ENCODE data around the gene ZMIZ1.

The ZMIZ1 gene

GRCh38 chr10:79166312-79166721 lies 97.6 kb downstream of the ZMIZ1 start:
- H3K27me3 ChIP-seq (ENCODE audit: insufficient read depth, low read length, poor library complexity) = no peaks in the 10 kb centered on the region
- H3K4me1 ChIP-seq (ENCODE audit: control insufficient read depth, low read depth, low read length) = no peaks in the 10 kb centered on the region
- H2BK5ac ChIP-seq (ENCODE audit: low read length) = no peak overlapping the region
- H4K5ac ChIP-seq (ENCODE audit: low read length) = no peak overlapping the region
- H3K4ac ChIP-seq (ENCODE audit: low read depth, low read length) = no peak overlapping the region
- H3K23ac ChIP-seq (ENCODE audit: low read length) = no peak overlapping the region
- H2AK5ac ChIP-seq (ENCODE audit: low read length) = no peak overlapping the region
- H3K4me2 ChIP-seq (ENCODE audit: low read length) = no peak overlapping the region
- H3K79me2 ChIP-seq (ENCODE audit: control insufficient read depth, insufficient read depth, low read length) = no peaks in the 10 kb centered on the region
- WGBS (ENCODE audit: extremely low coverage, insufficient coverage, low lambda C conversion rate) = no CpG with 5 or more reads among the region's 7 CpGs
- H3K18ac ChIP-seq (ENCODE audit: low read length) = no peak overlapping the region
- no peak overlapping the region for H3K56ac ChIP-seq (ENCODE audit: low read length)
- no peak overlapping the region for H2BK120ac ChIP-seq (ENCODE audit: low read depth, low read length)
- no peak overlapping the region for H2BK15ac ChIP-seq (replicated peaks; ENCODE audit: low read depth)
- no peak overlapping the region for H4K8ac ChIP-seq (ENCODE audit: low read depth, low read length)
- H3K4me3 ChIP-seq (ENCODE audit: low read length) = no peak overlapping the region
- H3K79me1 ChIP-seq (ENCODE audit: low read length) = peaks cover 14% of the 10 kb centered on the region
- no peaks in the 10 kb centered on the region for H3K36me3 ChIP-seq (ENCODE audit: control insufficient read depth, insufficient read depth, low read length)
- DNase-seq = no peak
- no peak overlapping the region for H3K27ac ChIP-seq (ENCODE audit: low read depth, low read length)
- no peak overlapping the region for H3K9ac ChIP-seq (ENCODE audit: low read length)

GRCh38 chr10:79166741-79167140 lies 98.0 kb downstream of the ZMIZ1 start:
- H3K36me3 ChIP-seq (ENCODE audit: control insufficient read depth, insufficient read depth, low read length) = no peaks in the 10 kb centered on the region
- no peak overlapping the region for H2BK120ac ChIP-seq (ENCODE audit: low read depth, low read length)
- H3K4me2 ChIP-seq (ENCODE audit: low read length) = no peak overlapping the region
- WGBS (ENCODE audit: extremely low coverage, insufficient coverage, low lambda C conversion rate) = no CpG with 5 or more reads among the region's 10 CpGs
- H3K9ac ChIP-seq (ENCODE audit: low read length) = no peak overlapping the region
- no peaks in the 10 kb centered on the region for H3K4me1 ChIP-seq (ENCODE audit: control insufficient read depth, low read depth, low read length)
- no peaks in the 10 kb centered on the region for H3K27me3 ChIP-seq (ENCODE audit: insufficient read depth, low read length, poor library complexity)
- no peak overlapping the region for H2AK5ac ChIP-seq (ENCODE audit: low read length)
- no peak overlapping the region for H4K8ac ChIP-seq (ENCODE audit: low read depth, low read length)
- H4K5ac ChIP-seq (ENCODE audit: low read length) = no peak overlapping the region
- no peak overlapping the region for H3K18ac ChIP-seq (ENCODE audit: low read length)
- H3K27ac ChIP-seq (ENCODE audit: low read depth, low read length) = no peak overlapping the region
- H2BK15ac ChIP-seq (replicated peaks; ENCODE audit: low read depth) = no peak overlapping the region
- H3K79me1 ChIP-seq (ENCODE audit: low read length) = peaks cover 10% of the 10 kb centered on the region
- H3K79me2 ChIP-seq (ENCODE audit: control insufficient read depth, insufficient read depth, low read length) = no peaks in the 10 kb centered on the region
- no peak for DNase-seq
- H2BK5ac ChIP-seq (ENCODE audit: low read length) = no peak overlapping the region
- no peak overlapping the region for H3K56ac ChIP-seq (ENCODE audit: low read length)
- H3K23ac ChIP-seq (ENCODE audit: low read length) = no peak overlapping the region
- H3K4me3 ChIP-seq (ENCODE audit: low read length) = no peak overlapping the region
- no peak overlapping the region for H3K4ac ChIP-seq (ENCODE audit: low read depth, low read length)

DNA sequence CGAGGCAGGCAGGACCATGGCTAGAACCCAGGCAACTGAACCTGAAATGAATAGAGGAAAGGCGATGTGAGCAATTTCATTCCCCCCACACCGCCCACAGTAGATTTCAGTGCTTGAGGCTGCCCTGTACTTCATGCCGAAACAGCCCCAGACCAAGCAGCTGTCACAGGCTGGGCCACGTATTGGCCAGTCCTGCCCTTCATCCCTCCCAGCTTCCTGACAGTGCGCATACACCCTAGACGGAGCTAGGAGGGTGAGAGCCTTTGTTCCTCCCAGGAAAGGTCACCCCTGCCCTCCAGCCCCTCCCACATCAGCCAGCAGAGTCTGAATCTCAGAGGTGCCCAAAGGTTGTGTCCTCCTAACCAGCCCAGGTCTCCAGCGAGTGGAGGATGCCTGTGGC lies 98.8 kb downstream of the ZMIZ1 start:
- no peak overlapping the region for H3K4ac ChIP-seq (ENCODE audit: low read depth, low read length)

DNA sequence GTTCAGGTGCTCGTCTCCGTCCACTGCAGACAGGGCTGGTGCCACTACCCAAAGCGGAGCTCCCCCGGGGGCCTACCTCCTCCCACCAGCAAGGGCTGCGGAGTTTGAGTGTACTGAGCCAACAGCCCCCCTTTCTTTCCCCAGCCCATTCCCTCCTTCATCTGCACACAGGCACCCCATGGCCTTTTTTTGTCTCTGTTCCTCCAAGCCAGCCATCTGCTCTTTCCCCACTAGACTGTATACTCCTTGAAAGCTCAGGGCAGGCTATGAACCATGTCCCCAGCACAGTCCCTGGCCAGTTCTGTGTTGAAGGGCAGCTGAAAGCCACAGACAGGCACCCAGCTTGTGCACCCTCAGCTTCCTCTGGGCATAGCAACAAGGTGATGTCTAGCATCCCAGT lies 99.4 kb downstream of the ZMIZ1 start:
- Histone ChIP-seq H2BK5ac (ENCODE audit: low read length) (no peak overlapping the region), H3K79me2 (ENCODE audit: control insufficient read depth, insufficient read depth, low read length) (no peaks in the 10 kb centered on the region), H3K56ac (ENCODE audit: low read length) (no peak overlapping the region), H3K27me3 (ENCODE audit: insufficient read depth, low read length, poor library complexity) (no peaks in the 10 kb centered on the region), H3K18ac (ENCODE audit: low read length) (no peak overlapping the region), H3K36me3 (ENCODE audit: control insufficient read depth, insufficient read depth, low read length) (no peaks in the 10 kb centered on the region), H3K4me2 (ENCODE audit: low read length) (no peak overlapping the region), H3K4ac (ENCODE audit: low read depth, low read length) (no peak overlapping the region), H3K9ac (ENCODE audit: low read length) (no peak overlapping the region), H2AK5ac (ENCODE audit: low read length) (no peak overlapping the region), H2BK120ac (ENCODE audit: low read depth, low read length) (no peak overlapping the region), H3K27ac (ENCODE audit: low read depth, low read length) (no peak overlapping the region), H4K5ac (ENCODE audit: low read length) (no peak overlapping the region), H3K4me1 (ENCODE audit: control insufficient read depth, low read depth, low read length) (no peaks in the 10 kb centered on the region), H3K4me3 (ENCODE audit: low read length) (no peak overlapping the region), H2BK15ac (replicated peaks; ENCODE audit: low read depth) (no peak overlapping the region), H3K79me1 (ENCODE audit: low read length) (peaks cover 8% of the 10 kb centered on the region), H3K23ac (ENCODE audit: low read length) (no peak overlapping the region), H4K8ac (ENCODE audit: low read depth, low read length) (no peak overlapping the region)
- WGBS (ENCODE audit: extremely low coverage, insufficient coverage, low lambda C conversion rate) = no CpG with 5 or more reads among the region's 5 CpGs
- no peak for DNase-seq

More for the DNA sequence above, 98.8 kb downstream of the ZMIZ1 start:
- H2AK5ac ChIP-seq (ENCODE audit: low read length) = no peak overlapping the region
- H3K18ac ChIP-seq (ENCODE audit: low read length) = no peak overlapping the region
- WGBS (ENCODE audit: extremely low coverage, insufficient coverage, low lambda C conversion rate) = no CpG with 5 or more reads among the region's 8 CpGs
- H3K9ac ChIP-seq (ENCODE audit: low read length) = no peak overlapping the region
- H3K36me3 ChIP-seq (ENCODE audit: control insufficient read depth, insufficient read depth, low read length) = no peaks in the 10 kb centered on the region
- no peaks in the 10 kb centered on the region for H3K4me1 ChIP-seq (ENCODE audit: control insufficient read depth, low read depth, low read length)
- no peak overlapping the region for H3K4me3 ChIP-seq (ENCODE audit: low read length)
- no peak overlapping the region for H2BK120ac ChIP-seq (ENCODE audit: low read depth, low read length)
- no peaks in the 10 kb centered on the region for H3K27me3 ChIP-seq (ENCODE audit: insufficient read depth, low read length, poor library complexity)
- H2BK15ac ChIP-seq (replicated peaks; ENCODE audit: low read depth) = no peak overlapping the region
- H3K4me2 ChIP-seq (ENCODE audit: low read length) = no peak overlapping the region
- no peak overlapping the region for H3K27ac ChIP-seq (ENCODE audit: low read depth, low read length)
- H3K79me2 ChIP-seq (ENCODE audit: control insufficient read depth, insufficient read depth, low read length) = no peaks in the 10 kb centered on the region
- H2BK5ac ChIP-seq (ENCODE audit: low read length) = no peak overlapping the region
- peaks cover 8% of the 10 kb centered on the region for H3K79me1 ChIP-seq (ENCODE audit: low read length)
- no peak overlapping the region for H3K23ac ChIP-seq (ENCODE audit: low read length)
- H4K8ac ChIP-seq (ENCODE audit: low read depth, low read length) = no peak overlapping the region
- H4K5ac ChIP-seq (ENCODE audit: low read length) = no peak overlapping the region
- no peak for DNase-seq
- H3K56ac ChIP-seq (ENCODE audit: low read length) = no peak overlapping the region

- no CpG with 5 or more reads among the region's 4 CpGs for WGBS (ENCODE audit: extremely low coverage, insufficient coverage, low lambda C conversion rate)
- Histone ChIP-seq H3K36me3 (ENCODE audit: control insufficient read depth, insufficient read depth, low read length) (no peaks in the 10 kb centered on the region), H3K4ac (ENCODE audit: low read depth, low read length) (no peak overlapping the region), H3K9ac (ENCODE audit: low read length) (no peak overlapping the region), H3K27me3 (ENCODE audit: insufficient read depth, low read length, poor library complexity) (no peaks in the 10 kb centered on the region), H2AK5ac (ENCODE audit: low read length) (no peak overlapping the region), H2BK15ac (replicated peaks; ENCODE audit: low read depth) (no peak overlapping the region), H4K8ac (ENCODE audit: low read depth, low read length) (no peak overlapping the region), H3K79me1 (ENCODE audit: low read length) (peaks cover 4% of the 10 kb centered on the region), H3K23ac (ENCODE audit: low read length) (no peak overlapping the region), H2BK120ac (ENCODE audit: low read depth, low read length) (no peak overlapping the region), H3K56ac (ENCODE audit: low read length) (no peak overlapping the region), H4K5ac (ENCODE audit: low read length) (no peak overlapping the region), H3K4me3 (ENCODE audit: low read length) (no peak overlapping the region), H3K4me2 (ENCODE audit: low read length) (no peak overlapping the region), H3K4me1 (ENCODE audit: control insufficient read depth, low read depth, low read length) (no peaks in the 10 kb centered on the region), H3K79me2 (ENCODE audit: control insufficient read depth, insufficient read depth, low read length) (no peaks in the 10 kb centered on the region), H3K27ac (ENCODE audit: low read depth, low read length) (no peak overlapping the region), H3K18ac (ENCODE audit: low read length) (no peak overlapping the region), H2BK5ac (ENCODE audit: low read length) (no peak overlapping the region)
- DNase-seq = no peak
Observed at GRCh38 chr10:79170226-79170752, 101.5 kb downstream of the ZMIZ1 start.

- Histone ChIP-seq H2BK5ac (ENCODE audit: low read length) (no peak overlapping the region), H3K79me1 (ENCODE audit: low read length) (peaks cover 4% of the 10 kb centered on the region), H2AK5ac (ENCODE audit: low read length) (no peak overlapping the region), H3K23ac (ENCODE audit: low read length) (no peak overlapping the region), H4K8ac (ENCODE audit: low read depth, low read length) (no peak overlapping the region), H3K18ac (ENCODE audit: low read length) (no peak overlapping the region), H3K27me3 (ENCODE audit: insufficient read depth, low read length, poor library complexity) (no peaks in the 10 kb centered on the region), H3K4ac (ENCODE audit: low read depth, low read length) (no peak overlapping the region), H2BK120ac (ENCODE audit: low read depth, low read length) (no peak overlapping the region), H3K4me1 (ENCODE audit: control insufficient read depth, low read depth, low read length) (no peaks in the 10 kb centered on the region), H3K79me2 (ENCODE audit: control insufficient read depth, insufficient read depth, low read length) (no peaks in the 10 kb centered on the region), H4K5ac (ENCODE audit: low read length) (no peak overlapping the region), H3K56ac (ENCODE audit: low read length) (no peak overlapping the region), H2BK15ac (replicated peaks; ENCODE audit: low read depth) (no peak overlapping the region), H3K9ac (ENCODE audit: low read length) (no peak overlapping the region), H3K4me3 (ENCODE audit: low read length) (no peak overlapping the region), H3K36me3 (ENCODE audit: control insufficient read depth, insufficient read depth, low read length) (no peaks in the 10 kb centered on the region), H3K4me2 (ENCODE audit: low read length) (no peak overlapping the region), H3K27ac (ENCODE audit: low read depth, low read length) (no peak overlapping the region)
- WGBS (ENCODE audit: extremely low coverage, insufficient coverage, low lambda C conversion rate) = no CpG with 5 or more reads among the region's 9 CpGs
- DNase-seq = no peak
Observed at GRCh38 chr10:79170993-79171392, 102.2 kb downstream of the ZMIZ1 start.

Data from mesendoderm (in vitro differentiated cells).